NCI-H1092 treated with DMSO at 0.1 percent for 48 hours (cell line): ENCODE results near the gene KRTAP5-5.
"Not testable (repeated sequence)": the region's sequence is repeated elsewhere in the genome, so short reads cannot be mapped to it uniquely, and the experiment has no call there.

Experiments used
- DNase-seq: peaks from one replicate; lab custom pipeline; 2025; lab: John Stamatoyannopoulos, UW

Gene KRTAP5-5

DNA sequence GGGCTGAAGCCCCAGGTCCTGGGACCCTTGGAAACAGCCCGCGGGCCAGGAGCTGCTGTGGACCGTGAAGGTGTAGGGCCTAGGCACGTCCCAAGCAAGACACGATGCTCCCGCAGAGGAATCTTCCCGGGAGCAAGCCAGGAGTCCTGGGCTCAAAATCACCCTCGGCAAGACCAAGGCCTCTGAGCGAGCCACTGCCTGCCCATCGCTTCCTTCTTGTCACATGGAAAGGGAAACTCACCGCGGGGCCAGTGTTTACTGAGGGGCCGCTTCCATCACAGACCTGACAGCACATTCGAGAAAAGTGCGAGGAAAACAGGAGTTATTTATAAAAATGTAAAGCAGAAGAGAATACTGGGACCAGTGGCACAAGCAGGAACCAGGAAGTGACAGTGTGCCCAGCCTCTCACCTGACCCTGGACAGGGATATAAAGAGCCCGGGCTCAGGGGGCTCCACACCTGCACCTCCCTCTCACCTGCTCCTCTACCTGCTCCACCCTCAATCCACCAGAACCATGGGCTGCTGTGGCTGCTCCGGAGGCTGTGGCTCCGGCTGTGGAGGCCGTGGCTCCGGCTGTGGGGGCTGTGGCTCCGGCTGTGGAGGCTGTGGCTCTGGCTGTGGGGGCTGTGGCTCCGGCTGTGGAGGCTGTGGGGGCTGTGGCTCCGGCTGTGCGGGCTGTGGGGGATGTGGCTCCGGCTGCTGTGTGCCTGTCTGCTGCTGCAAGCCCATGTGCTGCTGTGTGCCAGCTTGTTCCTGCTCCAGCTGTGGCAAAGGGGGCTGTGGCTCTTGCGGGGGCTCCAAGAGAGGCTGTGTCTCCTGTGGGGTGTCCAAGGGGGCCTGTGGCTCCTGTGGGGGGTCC lies at the start of gene KRTAP5-5:
KRTAP5-5 (plus strand) TSS at position 450 of the 860 bp plus-strand sequence; CDS start at position 516, 66 bp downstream.
- no peak for DNase-seq

GRCh38 chr11:1581976-1582375 lies 47.6 kb upstream of the KRTAP5-5 start:
- no peak for DNase-seq

- DNase-seq = not testable (repeated sequence)
These were observed 46.7 kb upstream of the KRTAP5-5 start for GRCh38 chr11:1582909-1583308.

DNA sequence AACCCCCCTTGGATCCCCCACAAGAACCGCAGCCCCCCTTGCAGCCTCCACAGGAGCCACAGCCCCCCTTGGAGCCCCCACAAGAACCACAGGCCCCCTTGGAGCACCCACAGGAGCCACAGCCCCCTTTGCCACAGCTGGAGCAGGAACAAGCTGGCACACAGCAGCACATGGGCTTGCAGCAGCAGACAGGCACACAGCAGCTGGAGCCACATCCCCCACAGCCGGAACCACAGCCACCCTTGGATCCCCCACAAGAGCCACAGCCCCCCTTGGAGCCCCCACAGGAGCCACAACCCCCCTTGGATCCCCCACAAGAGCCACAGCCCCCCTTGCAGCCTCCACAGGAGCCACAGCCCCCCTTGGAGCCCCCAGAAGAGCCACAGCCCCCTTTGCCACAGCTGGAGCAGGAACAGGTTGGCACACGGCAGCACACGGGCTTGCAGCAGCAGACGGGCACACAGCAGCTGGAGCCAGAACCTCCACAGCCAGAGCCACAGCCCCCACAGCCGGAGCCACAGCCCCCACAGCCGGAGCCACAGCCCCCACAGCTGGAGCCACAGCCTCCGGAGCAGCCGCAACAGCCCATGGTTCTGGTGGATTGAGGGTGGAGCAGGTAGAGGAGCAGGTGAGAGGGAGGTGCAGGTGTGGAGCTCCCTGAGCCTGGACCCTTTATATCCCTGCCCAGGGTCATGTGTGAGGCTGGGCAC lies 44.8 kb upstream of the KRTAP5-5 start, which contains the start of gene KRTAP5-1:
KRTAP5-1 (minus strand) TSS at position 623 of the 710 bp plus-strand sequence; CDS start at position 589, 34 bp downstream.
- DNase-seq = not testable (repeated sequence)

- DNase-seq = no peak
These were observed 42.9 kb upstream of the KRTAP5-5 start for GRCh38 chr11:1586699-1587098.

- DNase-seq = not testable (repeated sequence)
These were observed 40.2 kb upstream of the KRTAP5-5 start for GRCh38 chr11:1589191-1589963.

GRCh38 chr11:1589996-1590395 lies 39.6 kb upstream of the KRTAP5-5 start:
- DNase-seq = no peak

DNA sequence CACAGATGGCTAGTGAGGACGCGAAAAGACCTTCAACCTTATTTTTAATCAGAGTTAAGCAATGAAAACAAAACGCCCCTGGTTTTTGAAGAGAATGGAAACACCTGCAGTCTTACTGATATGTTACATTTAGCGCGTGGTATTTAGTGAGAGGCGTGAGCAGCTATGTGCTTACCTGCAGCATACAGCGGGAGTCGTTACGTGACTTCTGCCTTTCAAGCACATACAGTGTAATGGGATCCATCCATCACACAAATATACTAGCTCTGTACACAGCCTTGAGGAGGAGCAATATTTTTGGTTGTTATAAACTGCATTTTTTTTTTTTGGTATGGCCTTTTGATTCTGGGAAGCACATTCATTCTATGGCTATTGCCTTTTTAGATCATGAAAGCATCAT lies 36.9 kb upstream of the KRTAP5-5 start:
- no peak for DNase-seq

DNA sequence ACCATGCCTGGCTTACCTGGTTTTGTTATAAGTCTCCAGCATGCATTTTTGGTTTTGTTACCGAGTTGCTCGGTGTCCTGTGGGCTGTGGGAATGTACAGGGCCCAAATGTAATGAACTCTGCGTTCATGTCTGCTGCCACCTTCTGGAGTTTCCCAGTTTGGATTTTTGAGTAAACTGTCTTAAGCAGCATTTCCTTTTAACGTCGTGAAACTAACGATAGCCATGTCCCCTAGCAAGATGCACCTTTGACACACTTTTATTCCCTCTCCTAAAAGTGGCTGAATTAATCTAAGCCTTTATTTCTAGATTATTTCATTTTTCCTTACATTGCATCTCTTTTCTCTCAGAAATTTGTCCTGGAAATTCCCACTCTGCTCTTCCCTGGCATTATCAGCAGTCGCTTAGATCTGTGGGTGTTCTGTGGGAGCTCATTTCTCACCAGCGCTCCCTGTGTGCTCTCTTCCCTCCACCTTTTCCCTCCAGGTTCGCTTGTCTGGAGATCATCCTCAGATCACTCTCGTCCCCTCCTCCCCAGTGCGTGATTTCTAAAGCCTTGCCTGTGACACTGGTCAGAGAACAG lies 33.5 kb upstream of the KRTAP5-5 start:
- DNase-seq = not testable (repeated sequence)

DNA sequence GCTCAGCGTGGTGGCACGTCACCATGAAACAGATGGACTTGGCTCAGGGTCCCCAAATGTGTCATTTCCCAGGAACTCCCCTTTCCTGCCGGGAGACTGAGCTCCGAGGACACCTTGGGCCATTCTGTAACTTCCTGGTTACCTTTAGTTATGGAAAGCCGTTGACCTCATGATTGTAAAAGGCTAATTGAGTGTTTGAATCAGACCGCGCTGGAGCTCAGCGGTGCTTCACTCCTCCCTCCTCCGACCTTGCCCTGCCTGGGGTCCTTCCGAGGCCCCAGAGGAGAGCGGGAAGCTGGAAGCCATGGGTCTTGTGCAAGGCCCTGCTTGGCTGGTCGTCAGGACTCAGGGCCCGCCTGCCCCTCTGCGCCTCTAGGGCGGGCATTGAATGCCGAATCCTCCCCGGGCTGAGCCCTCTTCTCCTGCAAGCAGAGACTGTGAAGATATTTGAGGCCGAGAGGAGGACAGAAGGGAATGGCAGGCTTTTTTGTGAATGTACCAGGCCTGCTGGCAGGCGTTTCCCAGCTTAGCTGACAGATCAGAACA lies 32.9 kb upstream of the KRTAP5-5 start:
- DNase-seq = not testable (repeated sequence)

- no peak for DNase-seq
These were observed 32.1 kb upstream of the KRTAP5-5 start for GRCh38 chr11:1597331-1597993.

DNA sequence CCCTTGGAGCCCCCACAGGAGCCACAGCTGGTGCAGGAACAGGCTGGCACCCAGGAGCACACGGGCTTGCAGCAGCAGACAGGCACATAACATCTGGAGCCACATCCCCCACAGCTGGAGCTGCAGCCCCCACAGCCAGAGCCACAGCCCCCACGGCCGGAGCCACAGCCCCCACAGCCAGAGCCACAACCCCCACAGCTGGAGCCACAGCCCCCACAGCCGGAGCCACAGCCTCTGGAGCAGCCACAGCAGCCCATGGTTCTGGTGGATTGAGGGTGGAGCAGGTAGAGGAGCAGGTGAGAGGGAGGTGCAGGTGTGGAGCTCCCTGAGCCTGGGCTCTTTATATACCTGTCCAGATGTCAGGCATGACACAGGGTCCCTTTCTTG lies 31.6 kb upstream of the KRTAP5-5 start, which contains the start of gene KRTAP5-2:
KRTAP5-2 (minus strand) TSS at position 301 of the 387 bp plus-strand sequence; CDS start at position 257, 44 bp downstream.
- no peak for DNase-seq

- not testable (repeated sequence) for DNase-seq
These were observed 31.2 kb upstream of the KRTAP5-5 start for GRCh38 chr11:1598406-1598805.

DNA sequence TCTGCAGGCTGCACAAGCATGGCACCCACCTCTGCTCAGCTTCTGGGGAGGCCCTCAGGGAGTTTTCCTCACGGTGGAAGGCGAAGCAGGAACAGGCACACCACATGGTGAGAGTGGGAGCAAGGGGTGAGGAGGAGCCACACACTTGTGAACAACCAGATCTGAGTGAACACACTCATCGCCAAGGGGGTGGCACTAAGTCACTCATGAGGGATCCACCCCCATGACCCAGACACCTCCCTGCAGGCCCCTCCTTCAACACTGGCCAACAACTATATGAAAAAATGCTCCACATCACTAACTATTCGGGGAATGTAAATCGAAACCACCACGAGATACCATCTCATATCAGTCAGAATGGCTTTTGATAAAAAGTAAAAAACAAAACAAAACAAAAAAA lies 30.8 kb upstream of the KRTAP5-5 start:
- no peak for DNase-seq

GRCh38 chr11:1600626-1601025 lies 28.9 kb upstream of the KRTAP5-5 start:
- no peak for DNase-seq

- not testable (repeated sequence) for DNase-seq
These were observed 27.9 kb upstream of the KRTAP5-5 start for GRCh38 chr11:1601663-1602062.

DNA sequence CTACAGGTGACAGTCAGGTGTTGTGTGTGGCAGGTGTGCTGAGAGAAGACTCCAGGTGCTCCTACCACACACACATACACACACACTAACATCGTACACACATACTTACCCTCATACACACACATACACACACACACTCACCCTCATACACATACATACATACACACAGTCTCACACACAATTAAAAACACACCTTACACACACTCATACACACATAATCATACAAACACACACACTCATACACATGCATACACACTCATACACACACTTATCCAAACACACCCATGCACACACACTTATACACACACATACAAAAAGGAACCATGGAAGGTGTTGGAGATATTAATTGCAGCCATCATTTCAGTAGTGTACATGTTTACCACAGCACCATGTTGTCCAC lies 25.9 kb upstream of the KRTAP5-5 start:
- no peak for DNase-seq

- DNase-seq = no peak
These were observed 25.4 kb upstream of the KRTAP5-5 start for GRCh38 chr11:1604181-1604580.

- no peak for DNase-seq
These were observed 24.9 kb upstream of the KRTAP5-5 start for GRCh38 chr11:1604711-1605110.

- DNase-seq = not testable (repeated sequence)
These were observed 23.7 kb upstream of the KRTAP5-5 start for GRCh38 chr11:1605923-1606322.
